SK-N-MC (cell line): ENCODE measurements around the gene GALNT6.

ENCODE experiments used
- EZH2 ChIP-seq: fragments of 200-600 bp; sonication (generic); IDR thresholded peaks from one replicate; pipeline ENCODE4 v1.6.1; 2017; ENCODE audit warnings: antibody characterized with exemption
- FOXP2 ChIP-seq: optimal IDR thresholded peaks from 2 replicates; pipeline ENCODE3; 2011; ENCODE audit warnings: mild to moderate bottlenecking, moderate library complexity; ENCODE audit not compliant: insufficient read depth; ENCODE audit errors: extremely low read length, control extremely low read depth
- POLR2AphosphoS5 ChIP-seq: IDR thresholded peaks from 2 replicates; pipeline ENCODE4 v1.6.1; 2012; ENCODE audit warnings: mild to moderate bottlenecking, low read depth, low read length, borderline replicate concordance

- TF ChIP-seq POLR2AphosphoS5 (no peak), EZH2 (no peak), FOXP2 (no peak)
Observed at GRCh38 chr12:51424094-51424661, 33.0 kb upstream of the GALNT6 start.
